BLaER1 treated with 17β-estradiol and CSF1 and Interleukin-3, amounts not matched to agents 10 nM and 100 nM (cell line): ENCODE measurements around the gene CASP12.

Experiments used
- H3K27ac ChIP-seq, 11 experiments: shearing (Covaris generic); formaldehyde crosslinking; 2 replicates each; pipeline ENCODE4 v1.8.1; 2022
- H3K27me3 ChIP-seq, 11 experiments: shearing (Covaris generic); formaldehyde crosslinking; 2 replicates each; pipeline ENCODE4 v1.8.1; 2022
- H3K36me3 ChIP-seq, 11 experiments: shearing (Covaris generic); formaldehyde crosslinking; 2 replicates each; pipeline ENCODE4 v1.8.1; 2022
- H3K4me1 ChIP-seq, 10 experiments: shearing (Covaris generic); formaldehyde crosslinking; 2 replicates each; pipeline ENCODE4 v1.8.1; 2022
- H3K4me2 ChIP-seq, 11 experiments: shearing (Covaris generic); formaldehyde crosslinking; 2 replicates each; pipeline ENCODE4 v1.8.1; 2022
- H3K4me3 ChIP-seq, 10 experiments: shearing (Covaris generic); formaldehyde crosslinking; 2 replicates each; pipeline ENCODE4 v1.8.1; 2022
- H3K9ac ChIP-seq, 11 experiments: shearing (Covaris generic); formaldehyde crosslinking; 2 replicates each; pipeline ENCODE4 v1.8.1; 2022
- H3K9me3 ChIP-seq, 11 experiments: shearing (Covaris generic); formaldehyde crosslinking; replicated peaks in 1 of 11; 2 replicates each; pipeline ENCODE4 v1.8.1; 2022
- H4K20me1 ChIP-seq, 11 experiments: shearing (Covaris generic); formaldehyde crosslinking; 2 replicates each; pipeline ENCODE4 v1.8.1; 2022
- Cebpa-rat ChIP-seq, 11 experiments: shearing (Covaris generic); IDR thresholded peaks; 2 replicates each; pipeline ENCODE4 v1.8.1; 2022

CASP12 gene

DNA sequence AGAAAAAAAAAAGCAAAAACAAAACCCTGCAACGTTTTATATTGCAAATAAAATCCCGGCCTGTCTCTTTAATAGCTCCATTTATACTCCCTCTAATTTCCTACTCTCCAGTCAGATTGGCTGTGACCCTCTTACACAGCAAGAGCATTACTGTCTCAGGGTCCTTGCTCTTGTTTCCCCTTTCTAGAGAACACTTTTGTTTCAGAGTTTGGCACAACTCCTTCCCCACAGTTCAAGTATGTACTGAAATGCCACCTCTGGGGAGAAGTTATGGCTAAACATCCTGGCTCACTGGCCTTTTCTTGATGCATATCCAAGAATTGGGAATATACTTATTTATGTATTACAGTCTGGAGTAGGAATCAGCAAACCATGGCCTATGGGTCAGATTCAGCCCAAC is 2.6 kb downstream of the CASP12 start:
- Histone ChIP-seq H3K27ac (no peak overlapping the region), H3K4me2 (no peak overlapping the region), H3K9me3 (no peaks in the 10 kb centered on the region), H4K20me1 (no peaks in the 10 kb centered on the region), H3K27me3 (no peaks in the 10 kb centered on the region), H3K4me1 (peaks cover 0 to 19% (median 0%) of the 10 kb centered on the region in 10 experiments; a peak in 3 of 20 replicates), H3K9ac (no peak overlapping the region), H3K36me3 (no peaks in the 10 kb centered on the region), H3K4me3 (no peak overlapping the region)
- no peak for TF ChIP-seq Cebpa-rat (IDR thresholded peaks at IDR 0.05)

DNA sequence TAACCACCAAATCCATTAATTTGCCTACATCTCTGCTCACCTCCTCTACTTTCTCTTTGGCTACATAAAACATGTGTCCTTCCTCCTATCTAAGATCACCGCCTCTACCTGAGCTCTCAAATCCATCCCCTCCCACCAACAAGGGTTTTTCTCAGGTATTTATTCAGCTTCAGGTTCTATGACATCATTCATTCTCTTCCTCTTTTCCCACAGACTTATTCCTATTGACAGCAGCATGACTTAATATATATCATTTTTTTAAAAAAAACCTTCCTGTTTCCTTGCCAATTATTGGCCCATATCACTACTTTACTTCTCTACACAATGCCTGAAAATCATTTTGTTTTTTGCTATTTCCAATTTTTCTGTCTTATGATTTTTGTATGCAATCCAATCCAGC is 4.4 kb downstream of the CASP12 start:
- no peaks in the 10 kb centered on the region for H3K36me3 ChIP-seq
- no peaks in the 10 kb centered on the region for H3K9me3 ChIP-seq
- no peak overlapping the region for H3K4me3 ChIP-seq
- H3K4me2 ChIP-seq = no peak overlapping the region
- H3K9ac ChIP-seq = no peak overlapping the region
- H3K27ac ChIP-seq = no peak overlapping the region
- H3K4me1 ChIP-seq = peaks cover 0 to 19% (median 0%) of the 10 kb centered on the region in 10 experiments; a peak in 3 of 20 replicates
- no peak for TF ChIP-seq Cebpa-rat (IDR thresholded peaks at IDR 0.05)
- no peaks in the 10 kb centered on the region for H4K20me1 ChIP-seq
- no peaks in the 10 kb centered on the region for H3K27me3 ChIP-seq

DNA sequence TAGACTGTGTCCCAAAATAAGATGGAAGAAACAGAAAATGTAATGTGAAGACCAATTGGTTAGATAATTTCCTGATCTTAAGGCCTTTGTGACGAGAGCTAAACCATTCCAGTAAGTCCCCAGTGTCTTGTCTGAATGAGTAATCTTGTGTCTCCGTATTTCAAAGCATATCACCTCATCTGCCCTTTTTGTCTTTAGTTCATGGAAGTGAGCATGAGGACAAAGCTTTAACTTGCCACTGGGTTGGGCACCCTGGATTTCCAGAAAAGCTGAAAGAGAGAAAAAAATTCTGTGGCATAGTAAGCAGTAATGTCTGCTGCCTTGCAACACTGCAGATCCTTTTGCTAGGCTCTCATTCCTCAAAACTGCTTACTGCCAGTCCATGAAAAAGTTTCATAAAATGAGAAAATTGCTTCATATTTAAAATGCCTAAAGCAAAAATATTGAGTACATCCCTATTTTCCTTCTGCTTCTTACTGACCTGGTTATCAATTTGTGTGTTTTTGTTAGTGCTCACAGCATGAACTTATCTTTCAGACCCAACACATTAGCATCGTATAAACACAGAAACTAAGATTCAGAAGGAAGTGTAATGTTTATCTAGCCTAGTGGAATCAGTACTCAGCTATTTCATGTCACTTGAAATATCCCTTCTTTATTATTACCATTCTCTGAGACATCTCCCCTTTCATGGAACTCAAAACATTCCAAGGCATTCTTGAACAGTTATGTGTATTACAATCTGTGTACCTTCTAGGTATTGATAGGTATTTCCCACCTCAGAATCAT is 5.3 kb downstream of the CASP12 start:
- no peaks in the 10 kb centered on the region for H3K27me3 ChIP-seq

GRCh38 chr11:104891135-104891534 is 7.1 kb downstream of the CASP12 start:
- no peaks in the 10 kb centered on the region for H4K20me1 ChIP-seq
- no peaks in the 10 kb centered on the region for H3K9me3 ChIP-seq
- TF ChIP-seq Cebpa-rat (IDR thresholded peaks at IDR 0.05) = no peak
- no peaks in the 10 kb centered on the region for H3K36me3 ChIP-seq
- H3K27me3 ChIP-seq = no peaks in the 10 kb centered on the region
- H3K9ac ChIP-seq = no peak overlapping the region
- H3K4me2 ChIP-seq = no peak overlapping the region
- peaks cover 0 to 8% (median 0%) of the 10 kb centered on the region in 10 experiments; a peak in 1 of 20 replicates for H3K4me1 ChIP-seq
- no peak overlapping the region for H3K4me3 ChIP-seq
- H3K27ac ChIP-seq = no peak overlapping the region

More for the DNA sequence above, 5.3 kb downstream of the CASP12 start:
- no peak for TF ChIP-seq Cebpa-rat (IDR thresholded peaks at IDR 0.05)
- H3K27ac ChIP-seq = no peak overlapping the region
- no peaks in the 10 kb centered on the region for H3K9me3 ChIP-seq
- no peaks in the 10 kb centered on the region for H4K20me1 ChIP-seq
- peak overlapping the region in 1 of 11 experiments; percentile 10; a peak in 2 of 22 replicates for H3K4me2 ChIP-seq
- H3K4me1 ChIP-seq = peaks cover 0 to 11% (median 0%) of the 10 kb centered on the region in 10 experiments; a peak in 3 of 20 replicates
- no peak overlapping the region for H3K4me3 ChIP-seq
- H3K9ac ChIP-seq = no peak overlapping the region
- no peaks in the 10 kb centered on the region for H3K36me3 ChIP-seq

- no peak overlapping the region for H3K4me3 ChIP-seq
- TF ChIP-seq Cebpa-rat (IDR thresholded peaks at IDR 0.05) = no peak
- H3K36me3 ChIP-seq = no peaks in the 10 kb centered on the region
Observed at GRCh38 chr11:104883342-104883741, 14.9 kb downstream of the CASP12 start.

GRCh38 chr11:104881117-104881794 is 17.0 kb downstream of the CASP12 start:
- no peak for TF ChIP-seq Cebpa-rat (IDR thresholded peaks at IDR 0.05)
- no peaks in the 10 kb centered on the region for H4K20me1 ChIP-seq
- no peak overlapping the region for H3K9ac ChIP-seq
- H3K4me3 ChIP-seq = no peak overlapping the region
- peaks cover 3 to 23% (median 6%) of the 10 kb centered on the region in 10 experiments; a peak in 14 of 20 replicates for H3K4me1 ChIP-seq
- no peak overlapping the region for H3K27ac ChIP-seq
- H3K9me3 ChIP-seq = no peaks in the 10 kb centered on the region
- no peaks in the 10 kb centered on the region for H3K36me3 ChIP-seq
- no peak overlapping the region for H3K4me2 ChIP-seq
- no peaks in the 10 kb centered on the region for H3K27me3 ChIP-seq

More at GRCh38 chr11:104883342-104883741, 14.9 kb downstream of the CASP12 start:
- Histone ChIP-seq H3K4me2 (no peak overlapping the region), H3K27me3 (no peaks in the 10 kb centered on the region), H3K27ac (no peak overlapping the region), H3K9me3 (no peaks in the 10 kb centered on the region), H3K9ac (no peak overlapping the region), H3K4me1 (peaks cover 0 to 6% (median 0%) of the 10 kb centered on the region in 10 experiments; a peak in 1 of 20 replicates), H4K20me1 (no peaks in the 10 kb centered on the region)

DNA sequence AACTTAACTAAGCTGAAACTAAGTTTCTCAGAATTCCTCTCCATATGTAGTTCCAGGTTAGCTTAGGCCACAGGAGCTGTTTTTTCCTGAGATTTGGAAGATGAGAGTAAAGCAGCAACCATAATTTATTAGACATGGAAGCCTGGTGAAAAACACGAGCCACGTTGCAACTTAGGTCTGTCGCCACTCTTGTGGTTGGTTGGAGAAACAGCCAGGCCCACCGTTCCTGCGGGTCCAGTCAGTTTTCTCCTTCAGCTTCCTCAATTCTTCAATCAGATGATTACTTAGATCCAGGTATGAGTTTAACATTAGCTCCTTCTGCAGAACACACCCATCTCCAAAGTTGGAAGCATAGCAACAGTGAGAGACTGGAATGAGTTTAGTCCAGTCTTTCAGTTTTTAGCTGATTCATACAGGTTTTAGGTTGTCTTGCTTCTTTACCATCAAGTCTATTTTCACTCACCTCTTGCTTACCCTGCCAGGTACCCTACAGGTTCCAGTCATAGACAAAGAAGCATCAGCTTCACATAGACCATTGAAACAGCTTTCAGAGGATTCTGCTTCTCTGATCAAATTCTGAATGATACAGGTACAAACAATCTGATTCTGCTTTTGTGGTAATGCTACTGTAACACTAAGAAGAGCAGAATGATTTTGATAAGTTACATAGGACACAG is 18.6 kb downstream of the CASP12 start:
- Histone ChIP-seq H3K36me3 (no peaks in the 10 kb centered on the region), H3K27ac (no peak overlapping the region), H3K27me3 (no peaks in the 10 kb centered on the region), H3K4me2 (no peak overlapping the region), H3K4me3 (no peak overlapping the region), H3K9me3 (no peaks in the 10 kb centered on the region), H4K20me1 (no peaks in the 10 kb centered on the region), H3K4me1 (peaks cover 3 to 35% (median 6%) of the 10 kb centered on the region in 10 experiments; a peak in 14 of 20 replicates), H3K9ac (no peak overlapping the region)
- no peak for TF ChIP-seq Cebpa-rat (IDR thresholded peaks at IDR 0.05)

DNA sequence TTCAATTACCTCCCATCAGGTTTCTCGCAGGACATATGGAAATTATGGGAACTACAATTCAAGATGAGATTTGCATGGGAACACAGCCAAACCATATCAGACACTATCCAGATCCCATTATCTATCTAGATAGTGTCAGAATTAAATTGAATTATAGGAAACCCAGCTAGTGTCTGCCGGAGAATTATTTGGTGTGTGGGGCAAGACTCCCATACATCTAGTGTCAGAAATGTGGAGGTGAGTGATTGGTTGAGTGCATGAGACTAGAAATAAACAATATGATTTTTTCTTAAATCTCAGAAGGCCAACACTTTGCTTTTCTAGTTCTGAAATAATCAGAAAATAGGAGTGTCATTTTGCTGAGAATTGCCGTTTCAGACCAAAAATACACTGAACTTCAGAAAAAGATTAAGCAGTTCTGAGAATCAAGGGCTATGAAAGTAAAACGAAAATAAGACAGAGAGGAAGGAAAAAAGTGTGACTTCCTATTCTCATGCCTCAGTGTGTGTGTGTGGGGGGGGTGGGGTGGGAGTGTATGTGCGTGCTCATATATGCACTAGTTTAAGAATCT is 21.3 kb downstream of the CASP12 start:
- Histone ChIP-seq H3K4me1 (peaks cover 3 to 35% (median 6%) of the 10 kb centered on the region in 10 experiments; a peak in 14 of 20 replicates), H3K36me3 (no peaks in the 10 kb centered on the region), H3K4me2 (peak overlapping the region; percentile 23 to 85 (median 50); a peak in 21 of 22 replicates), H3K9ac (peak overlapping the region in 2 of 11 experiments; percentile 20 to 54; a peak in 3 of 22 replicates), H4K20me1 (no peaks in the 10 kb centered on the region), H3K27ac (peak overlapping the region in 5 of 11 experiments; percentile 9 to 66 (median 35); a peak in 7 of 22 replicates), H3K9me3 (peaks cover 0 to 5% (median 0%) of the 10 kb centered on the region in 11 experiments; a peak in 4 of 22 replicates), H3K4me3 (0 out of 20 replicates have a peak overlapping the region, but pooled peaks of 1 of the 10 experiments have one; percentile 5), H3K27me3 (no peaks in the 10 kb centered on the region)
- no peak for TF ChIP-seq Cebpa-rat (IDR thresholded peaks at IDR 0.05)
